ENCODE results near the gene FOXI3.
"Not testable (repeated sequence)": the region's sequence is repeated elsewhere in the genome, so short reads cannot be mapped to it uniquely, and the experiment has no call there.

Gene FOXI3

GRCh38 chr2:88429929-88430328, 22.6 kb downstream of the FOXI3 start:
- DNase-seq (ENCODE audit: low read depth), result no peak
- H3K4me3 ChIP-seq (ENCODE audit: low read depth, low read length), result no peak overlapping the region
- no peak for TF ChIP-seq POLR2A (IDR thresholded peaks at IDR 0.05; ENCODE audit: extremely low read depth, insufficient read length)
- no peak for TF ChIP-seq CTCF (IDR thresholded peaks at IDR 0.05; ENCODE audit: low read depth, low read length)
- no peak for TF ChIP-seq MAX (IDR thresholded peaks at IDR 0.05; ENCODE audit: low read depth, low read length)
- no peak for TF ChIP-seq MYC (IDR thresholded peaks at IDR 0.05; ENCODE audit: low read depth, low read length)

- no peak for DNase-seq (ENCODE audit: low read depth)
- TF ChIP-seq MYC (IDR thresholded peaks at IDR 0.05; ENCODE audit: low read depth, low read length) (no peak), CTCF (IDR thresholded peaks at IDR 0.05; ENCODE audit: low read depth, low read length) (no peak), POLR2A (IDR thresholded peaks at IDR 0.05; ENCODE audit: extremely low read depth, insufficient read length) (no peak), MAX (IDR thresholded peaks at IDR 0.05; ENCODE audit: low read depth, low read length) (no peak)
- no peak overlapping the region for H3K4me3 ChIP-seq (ENCODE audit: low read depth, low read length)
These were observed 28.8 kb downstream of the FOXI3 start for GRCh38 chr2:88423733-88424132.

GRCh38 chr2:88419051-88419450, 33.4 kb downstream of the FOXI3 start:
- not testable (repeated sequence) for DNase-seq (ENCODE audit: low read depth); H3K4me3 ChIP-seq (ENCODE audit: low read depth, low read length)

GRCh38 chr2:88416016-88416663, 36.4 kb downstream of the FOXI3 start:
- H3K4me3 ChIP-seq (ENCODE audit: low read depth, low read length), result no peak overlapping the region
- DNase-seq (ENCODE audit: low read depth), result no peak
- TF ChIP-seq MYC (IDR thresholded peaks at IDR 0.05; ENCODE audit: low read depth, low read length) (no peak), POLR2A (IDR thresholded peaks at IDR 0.05; ENCODE audit: extremely low read depth, insufficient read length) (no peak), MAX (IDR thresholded peaks at IDR 0.05; ENCODE audit: low read depth, low read length) (no peak), CTCF (IDR thresholded peaks at IDR 0.05; ENCODE audit: low read depth, low read length) (no peak)

GRCh38 chr2:88408870-88409269, 43.6 kb downstream of the FOXI3 start:
- not testable (repeated sequence) for DNase-seq (ENCODE audit: low read depth)

GRCh38 chr2:88400037-88400767, 52.3 kb downstream of the FOXI3 start:
- no peak for TF ChIP-seq CTCF (IDR thresholded peaks at IDR 0.05; ENCODE audit: low read depth, low read length)
- no peak for TF ChIP-seq MYC (IDR thresholded peaks at IDR 0.05; ENCODE audit: low read depth, low read length)
- no peak for TF ChIP-seq MAX (IDR thresholded peaks at IDR 0.05; ENCODE audit: low read depth, low read length)
- no peak for TF ChIP-seq POLR2A (IDR thresholded peaks at IDR 0.05; ENCODE audit: extremely low read depth, insufficient read length)
- DNase-seq (ENCODE audit: low read depth), result no peak
- no peak overlapping the region for H3K4me3 ChIP-seq (ENCODE audit: low read depth, low read length)

More at GRCh38 chr2:88408870-88409269, 43.6 kb downstream of the FOXI3 start:
- H3K4me3 ChIP-seq (ENCODE audit: low read depth, low read length), result not testable (repeated sequence)

GRCh38 chr2:88398180-88398579, 54.3 kb downstream of the FOXI3 start:
- DNase-seq (ENCODE audit: low read depth), result no peak
- TF ChIP-seq CTCF (IDR thresholded peaks at IDR 0.05; ENCODE audit: low read depth, low read length), result no peak
- no peak for TF ChIP-seq MYC (IDR thresholded peaks at IDR 0.05; ENCODE audit: low read depth, low read length)
- no peak for TF ChIP-seq POLR2A (IDR thresholded peaks at IDR 0.05; ENCODE audit: extremely low read depth, insufficient read length)
- TF ChIP-seq MAX (IDR thresholded peaks at IDR 0.05; ENCODE audit: low read depth, low read length), result no peak
- no peak overlapping the region for H3K4me3 ChIP-seq (ENCODE audit: low read depth, low read length)
